HG03457 (cell line): Measurements from ENCODE around the gene CPEB1.

ENCODE experiments used
- ATAC-seq: cut with Tn5 transposase; IDR thresholded peaks from one replicate; pipeline ENCODE4 v1.9.1; 2021; ENCODE audit warnings: moderate number of reproducible peaks; ENCODE audit not compliant: unreplicated experiment

The CPEB1 gene

DNA sequence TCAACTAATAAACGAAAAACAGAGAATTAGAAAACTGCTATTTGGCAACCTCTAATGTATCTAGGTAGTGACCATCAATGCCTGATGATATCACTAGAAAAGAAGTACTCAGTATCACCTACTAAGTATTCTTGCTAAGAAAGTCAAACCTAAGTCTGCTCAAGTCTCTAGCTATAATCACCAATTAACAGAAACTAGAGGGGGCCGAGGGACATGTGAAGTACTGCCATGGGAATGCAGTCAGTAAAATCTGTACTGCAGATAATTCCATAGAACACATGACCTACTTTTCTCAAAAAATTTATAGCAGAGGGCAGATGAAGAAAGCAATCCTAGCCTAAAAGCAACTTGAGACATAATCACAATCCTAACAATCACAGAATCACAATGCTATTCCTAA, 51.4 kb downstream of the CPEB1 start:
- ATAC-seq = no peak

DNA sequence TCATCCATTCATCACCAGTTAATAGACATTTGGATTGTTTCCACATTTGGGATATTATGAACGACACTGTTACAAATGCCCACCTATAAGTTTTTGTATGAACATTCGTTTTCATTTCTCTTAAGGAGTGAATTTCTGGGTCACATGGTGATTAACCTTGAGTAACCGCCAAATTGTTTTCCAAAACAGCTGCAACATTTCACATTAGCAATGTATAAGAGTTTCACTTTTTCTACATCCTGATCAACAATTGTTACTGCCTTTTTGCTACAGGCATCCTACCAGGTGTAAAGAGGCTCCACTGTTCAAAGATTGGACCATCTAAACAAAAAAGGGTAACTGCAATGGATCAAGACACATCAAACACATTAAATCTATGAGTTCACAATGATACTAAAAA, 52.0 kb downstream of the CPEB1 start:
- no peak for ATAC-seq

DNA sequence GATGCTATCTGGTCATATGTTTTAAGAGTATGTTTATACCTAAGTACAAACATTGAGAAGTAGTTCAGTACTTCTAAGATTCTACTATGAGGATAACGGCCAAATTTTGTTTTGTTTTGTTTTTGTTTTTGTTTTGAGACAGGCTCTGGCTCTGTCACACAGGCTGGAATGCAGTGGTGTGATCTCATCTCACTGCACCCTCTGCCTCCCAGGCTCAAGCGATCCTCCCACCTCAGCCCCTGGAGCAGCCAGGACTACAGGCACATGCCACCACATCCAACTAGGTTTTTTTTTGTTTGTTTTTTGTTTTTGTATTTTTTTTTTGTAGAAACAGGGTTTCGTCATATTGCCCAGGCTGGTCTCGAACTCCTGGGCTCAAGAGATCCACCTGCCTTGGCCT, 59.4 kb downstream of the CPEB1 start:
- no peak for ATAC-seq

DNA sequence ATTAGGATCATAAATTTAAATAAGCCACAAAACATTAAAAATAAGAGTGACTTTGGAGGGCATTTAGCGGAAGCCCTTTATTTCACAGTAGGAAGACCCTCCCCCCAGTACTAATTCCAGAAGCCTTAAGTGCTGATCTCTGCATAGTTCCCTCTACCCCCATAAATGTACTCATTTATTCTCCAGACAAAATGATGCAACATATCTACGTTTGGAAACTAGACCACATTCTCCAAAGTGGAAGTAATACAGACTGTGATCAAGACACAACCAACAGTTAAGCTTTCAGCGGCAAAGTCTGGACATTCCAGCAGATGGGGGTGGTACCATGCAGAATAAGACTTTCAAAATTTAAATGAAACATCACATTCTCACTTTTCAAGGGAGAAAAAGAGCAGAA, 62.1 kb downstream of the CPEB1 start:
- ATAC-seq = no peak

DNA sequence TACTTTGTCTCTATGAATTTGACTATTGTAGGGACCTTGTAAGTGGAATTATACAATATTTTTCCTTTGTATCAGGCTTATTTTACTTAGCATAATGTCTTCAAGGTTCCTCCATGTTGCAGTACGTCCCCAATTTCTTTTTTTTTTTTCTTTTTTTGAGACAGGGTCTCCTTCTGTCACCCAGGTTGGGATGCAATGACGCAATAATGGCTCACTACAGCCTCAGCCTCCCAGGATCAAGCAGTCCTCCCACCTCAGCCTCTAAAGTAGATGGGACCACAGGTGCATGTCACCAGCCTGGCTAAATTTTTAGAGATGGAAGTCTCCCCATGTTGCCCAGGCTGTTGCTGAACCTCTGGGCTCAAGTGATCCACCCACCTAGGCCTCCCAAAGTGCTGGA, 66.5 kb downstream of the CPEB1 start:
- ATAC-seq = no peak

DNA sequence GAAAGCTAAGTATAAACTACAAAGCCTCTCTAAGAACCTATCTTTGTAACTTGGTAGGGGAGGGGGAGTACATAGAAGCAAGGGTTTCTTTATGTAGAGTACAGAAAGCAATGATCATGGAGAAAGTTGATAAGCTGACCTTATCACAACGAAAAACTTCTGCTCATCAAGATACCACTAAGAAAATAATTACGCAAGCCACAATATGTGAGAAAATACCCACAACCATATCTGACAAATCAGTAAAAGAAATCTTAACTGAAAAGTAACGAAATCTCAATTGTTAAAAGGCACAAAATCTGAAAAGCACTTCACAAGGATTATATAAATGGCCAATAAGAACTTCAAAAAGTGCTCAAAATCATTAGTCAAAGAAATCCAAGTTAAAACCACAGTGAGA, 71.8 kb downstream of the CPEB1 start:
- ATAC-seq = no peak

DNA sequence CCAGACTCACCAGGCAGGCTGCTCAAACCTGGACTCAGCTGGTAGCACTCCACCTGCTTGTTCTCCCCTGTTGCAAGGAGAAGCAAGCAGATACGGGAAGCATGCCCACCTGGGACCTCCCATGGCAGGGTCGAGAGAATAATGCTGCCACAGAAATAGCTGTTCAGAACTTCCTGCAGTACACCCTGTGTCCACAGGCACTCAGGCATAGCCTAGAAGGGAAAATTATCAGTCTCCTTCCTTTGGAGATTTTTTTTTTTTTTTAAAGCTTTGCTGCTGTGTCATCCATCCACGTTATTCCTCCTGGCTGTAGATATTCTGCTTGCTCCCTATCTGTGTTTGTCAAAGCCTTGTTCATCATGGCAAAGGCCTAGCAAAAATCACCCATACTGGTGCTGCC, 74.2 kb downstream of the CPEB1 start:
- ATAC-seq = no peak

DNA sequence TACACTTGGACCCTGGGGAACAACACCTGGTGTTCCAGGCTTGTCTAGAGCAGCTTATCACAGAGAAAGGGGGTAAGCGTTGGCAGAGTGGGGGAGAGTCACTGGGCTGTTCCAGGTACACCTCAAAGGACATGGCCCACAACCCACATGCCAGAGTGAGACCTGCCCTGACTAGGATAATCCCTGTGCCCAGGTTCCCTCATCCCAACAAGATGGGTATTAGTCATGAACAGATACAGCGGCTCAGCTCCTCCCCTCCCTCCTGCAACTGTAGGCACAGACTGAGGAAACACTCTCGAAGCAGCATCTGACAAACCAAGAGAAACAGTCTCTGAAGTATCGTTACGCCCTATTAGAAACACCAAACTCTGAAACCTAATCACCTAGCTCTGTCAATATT, 74.9 kb downstream of the CPEB1 start:
- no peak for ATAC-seq

DNA sequence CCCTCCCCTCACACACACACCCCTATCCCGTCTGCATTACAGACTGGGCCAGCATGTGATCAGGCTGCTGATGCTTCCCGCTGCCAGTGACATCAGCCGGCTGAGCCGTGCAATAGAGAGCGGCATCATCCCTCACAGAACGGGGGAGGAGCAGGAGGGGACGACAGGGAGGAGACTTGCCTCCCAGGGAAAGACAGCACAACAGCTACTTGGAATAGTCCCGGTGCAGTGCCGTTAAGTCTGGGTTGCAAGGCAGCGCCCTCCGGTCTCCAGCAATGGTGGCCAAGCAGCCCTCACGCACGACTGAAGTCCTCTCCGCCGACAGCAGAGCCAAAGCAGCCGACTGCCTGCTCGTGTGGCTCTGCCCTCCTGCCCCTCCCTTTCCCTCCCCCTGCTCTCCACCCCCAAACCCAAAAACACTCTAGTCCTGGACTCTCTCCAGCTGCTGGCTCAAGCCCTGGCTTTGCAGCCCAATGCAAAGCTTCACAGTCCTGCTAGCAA, 75.4 kb downstream of the CPEB1 start:
- no peak for ATAC-seq

DNA sequence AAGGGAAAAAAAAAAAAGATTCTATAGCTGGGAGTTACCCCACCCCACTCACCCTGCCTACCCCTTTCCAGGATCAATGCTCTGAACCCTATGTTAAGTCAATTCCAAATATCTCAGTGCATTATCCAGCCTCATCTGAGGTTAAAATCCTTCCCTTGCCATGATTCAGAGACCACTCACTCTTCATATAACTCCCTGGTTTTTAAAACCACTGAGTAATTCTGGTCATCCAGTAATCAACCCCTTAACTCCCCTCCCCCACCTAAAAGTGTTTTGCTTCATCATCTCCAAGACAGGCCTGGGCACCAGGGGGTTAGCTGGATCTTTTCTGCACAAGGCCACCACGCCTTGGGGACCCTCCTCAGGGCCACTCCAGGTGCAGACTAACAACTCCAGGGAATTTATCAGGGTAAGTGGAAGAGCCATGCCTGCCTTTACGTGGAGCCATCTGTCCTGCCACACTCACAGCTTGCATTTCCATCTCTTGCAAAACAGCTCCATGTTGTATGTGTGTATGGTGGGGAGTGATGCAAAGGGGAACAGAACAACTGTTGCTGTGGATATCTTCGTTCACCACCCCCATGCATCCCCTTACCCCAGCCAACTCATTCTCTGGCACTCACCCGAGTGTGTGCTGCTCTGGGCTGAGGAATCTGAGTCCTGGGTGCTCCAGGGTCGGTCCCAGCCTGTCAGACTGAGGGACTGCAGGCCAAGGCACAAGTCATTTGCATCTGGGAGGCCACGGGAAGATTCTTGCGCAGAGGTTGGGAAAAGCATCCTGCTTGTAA, 76.2 kb downstream of the CPEB1 start:
- no peak for ATAC-seq

DNA sequence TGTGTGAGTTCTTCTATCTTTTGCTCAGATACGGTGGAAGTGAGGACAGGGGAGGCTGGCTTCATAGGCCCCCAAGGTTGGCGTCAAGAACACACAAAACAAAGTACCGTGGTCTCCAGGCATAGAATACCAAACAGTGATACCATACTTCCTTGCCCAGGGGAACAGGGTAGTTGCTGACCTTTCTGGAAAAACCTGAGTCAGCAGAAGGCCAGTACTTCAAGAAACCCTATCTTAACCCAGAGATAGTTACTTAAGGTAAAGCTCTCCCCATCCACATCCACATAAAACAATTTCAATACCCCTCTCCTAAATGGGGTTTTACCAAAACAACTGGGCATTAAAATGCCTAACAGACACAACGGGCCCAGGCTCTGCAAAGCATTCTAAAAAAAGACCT, 77.3 kb downstream of the CPEB1 start:
- no peak for ATAC-seq

DNA sequence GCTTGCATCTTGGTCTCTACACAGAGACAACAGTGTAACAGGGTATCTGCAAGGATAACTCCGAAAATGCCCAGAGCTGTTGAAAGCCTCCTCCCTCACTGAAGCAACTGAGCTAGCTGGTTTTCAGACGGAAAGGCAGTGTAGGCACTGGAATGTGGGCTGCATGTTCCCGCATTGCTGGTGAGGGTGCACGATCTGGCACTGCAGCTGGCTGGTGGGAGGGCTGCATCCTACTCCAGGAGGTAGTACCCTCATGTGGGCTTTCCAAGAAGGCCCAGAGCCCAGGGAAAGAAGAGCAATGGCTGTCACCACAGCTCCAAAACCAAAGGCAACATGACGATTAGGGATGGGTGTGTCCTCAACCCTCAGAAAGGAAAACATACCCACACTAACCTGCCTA, 78.2 kb downstream of the CPEB1 start:
- ATAC-seq = no peak

DNA sequence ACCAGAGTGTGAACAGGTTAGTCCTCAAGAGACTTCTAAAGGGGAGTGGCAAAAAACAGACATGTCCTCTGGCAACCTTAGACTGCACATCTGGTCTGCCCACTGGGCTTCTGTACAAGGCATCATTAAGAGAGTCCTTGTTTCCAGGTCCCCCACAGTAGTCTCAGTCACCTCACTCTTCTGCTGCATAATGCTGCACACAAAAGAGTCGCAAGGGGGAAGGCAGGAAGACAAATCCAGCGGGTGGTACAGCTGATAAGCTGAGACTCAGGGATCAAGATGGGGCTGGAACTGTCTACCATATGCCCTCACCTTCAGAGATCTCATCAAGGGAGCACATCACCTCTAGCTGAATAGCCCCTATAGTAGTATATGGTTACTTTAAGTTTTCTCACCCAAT, 79.5 kb downstream of the CPEB1 start:
- no peak for ATAC-seq

DNA sequence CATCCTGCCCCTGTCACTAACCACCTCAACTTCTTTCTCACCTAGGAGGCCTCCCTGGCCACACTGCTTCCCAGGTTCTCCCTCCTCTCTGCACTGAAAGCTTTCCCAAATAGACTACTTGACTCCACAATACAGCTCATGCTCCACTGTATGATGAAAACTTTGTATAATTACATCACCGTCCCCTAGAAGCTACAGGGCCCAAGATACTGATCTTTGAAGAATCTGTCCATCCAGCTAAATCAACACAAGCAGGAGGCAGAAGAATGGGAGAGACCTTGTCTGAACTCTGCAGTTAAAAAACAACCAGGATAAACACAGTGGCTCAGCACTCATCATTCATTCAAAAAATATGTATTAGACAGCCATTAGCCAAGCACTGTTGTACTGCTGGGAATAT, 80.5 kb downstream of the CPEB1 start:
- no peak for ATAC-seq

DNA sequence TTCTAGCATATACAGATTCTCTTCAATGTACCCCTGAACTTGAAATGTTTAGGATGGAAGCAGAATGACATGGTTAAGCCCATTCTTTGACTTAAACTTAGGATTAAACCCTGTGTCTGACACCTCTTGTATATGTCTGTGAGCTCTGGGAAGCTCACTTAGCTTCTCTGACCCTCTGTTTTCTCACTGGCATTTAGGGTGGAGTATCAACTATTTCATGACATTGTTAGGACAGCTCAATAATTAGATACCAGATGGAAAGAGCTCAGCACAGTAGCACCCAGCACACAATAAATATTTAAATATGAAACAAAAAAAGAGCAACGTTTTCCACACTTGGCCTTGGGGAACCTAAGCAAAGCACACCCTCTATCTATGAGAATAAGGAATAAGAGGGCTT, 88.7 kb downstream of the CPEB1 start:
- no peak for ATAC-seq

DNA sequence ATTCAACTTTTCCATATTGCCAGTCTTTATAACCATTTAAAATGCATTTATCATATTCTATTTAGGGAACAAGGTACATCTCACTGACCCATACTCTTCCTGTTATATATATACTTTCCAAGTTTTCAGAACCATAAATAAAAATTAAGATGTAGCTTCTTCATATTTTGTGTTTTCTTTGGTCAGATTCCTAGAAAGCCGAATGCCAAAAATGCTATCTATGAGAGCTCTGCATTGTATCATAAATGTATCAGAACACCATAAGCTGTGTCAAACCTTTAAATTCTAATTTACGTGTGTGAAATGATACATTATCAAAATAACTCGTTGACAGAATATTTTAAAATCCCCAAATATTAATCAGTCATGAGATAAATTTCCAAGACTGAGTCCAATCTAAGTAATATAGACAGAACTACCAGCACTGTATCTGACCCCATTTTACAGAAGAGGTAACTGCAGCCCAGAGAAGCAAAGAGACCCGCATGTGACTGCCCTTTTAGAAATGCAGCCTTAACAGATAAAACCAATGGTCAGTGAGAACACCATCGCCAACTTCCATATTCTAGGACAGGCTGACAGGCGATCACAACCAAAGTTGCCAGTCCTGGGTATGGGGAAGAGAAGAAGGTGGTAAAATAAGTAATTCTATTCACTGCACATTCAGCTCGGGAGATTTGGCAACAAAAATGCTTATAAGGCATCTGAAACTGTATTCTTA, 90.7 kb downstream of the CPEB1 start:
- ATAC-seq = no peak

DNA sequence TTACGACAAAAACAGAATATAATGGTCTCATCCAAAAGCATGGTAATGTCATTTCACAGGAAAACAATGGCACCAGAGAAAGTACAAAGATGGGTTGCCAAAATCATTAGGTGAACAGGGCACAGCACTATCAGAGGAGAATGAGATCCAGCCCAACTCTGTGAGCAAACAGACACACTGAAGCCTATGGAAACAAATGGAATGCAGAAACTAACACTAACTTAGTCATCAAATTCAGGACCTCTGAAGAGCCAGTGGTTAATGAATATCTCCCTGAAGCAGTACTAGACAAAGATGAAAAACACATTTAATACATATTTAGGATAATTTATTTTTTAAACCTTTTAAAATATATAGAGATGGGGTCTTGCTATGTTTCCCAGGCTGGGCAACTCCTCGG, 92.3 kb downstream of the CPEB1 start:
- no peak for ATAC-seq

DNA sequence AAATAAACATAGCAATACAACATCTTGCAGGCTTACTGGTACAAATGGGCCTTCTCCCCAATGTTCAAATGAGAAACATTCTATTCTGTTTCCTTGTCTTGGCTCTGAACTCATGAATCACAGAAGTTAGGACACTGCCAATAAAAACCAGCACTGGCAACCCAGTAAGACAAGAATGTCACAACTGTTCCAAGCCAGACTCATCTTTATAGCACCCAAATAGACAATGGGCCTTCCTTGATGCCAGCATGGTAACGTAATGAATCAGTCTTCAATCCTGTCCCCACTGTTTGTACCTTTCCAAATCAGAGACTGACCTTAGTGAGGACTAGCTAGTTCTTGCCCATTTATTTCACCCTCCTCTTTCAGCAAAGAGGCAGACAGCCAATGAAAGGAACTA, 92.8 kb downstream of the CPEB1 start:
- no peak for ATAC-seq

DNA sequence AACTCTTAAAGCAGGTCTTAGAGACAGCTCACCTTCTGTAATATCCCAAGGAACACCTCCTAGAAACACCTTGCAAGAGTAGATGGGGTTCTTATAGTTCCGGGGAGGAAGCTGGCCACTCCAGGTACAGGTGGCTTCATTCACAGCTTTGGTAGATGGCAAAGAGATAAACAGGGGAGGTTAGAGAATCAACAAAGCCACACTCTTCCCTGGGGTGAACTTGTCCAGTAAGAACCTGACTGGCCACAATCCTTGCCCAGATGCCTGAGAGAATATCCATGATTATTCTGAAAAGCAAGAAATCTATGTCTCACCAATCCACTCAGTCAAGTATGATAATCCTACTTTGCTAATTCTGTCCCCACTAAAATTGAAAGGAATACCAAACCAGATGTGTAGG, 93.3 kb downstream of the CPEB1 start:
- ATAC-seq = no peak

DNA sequence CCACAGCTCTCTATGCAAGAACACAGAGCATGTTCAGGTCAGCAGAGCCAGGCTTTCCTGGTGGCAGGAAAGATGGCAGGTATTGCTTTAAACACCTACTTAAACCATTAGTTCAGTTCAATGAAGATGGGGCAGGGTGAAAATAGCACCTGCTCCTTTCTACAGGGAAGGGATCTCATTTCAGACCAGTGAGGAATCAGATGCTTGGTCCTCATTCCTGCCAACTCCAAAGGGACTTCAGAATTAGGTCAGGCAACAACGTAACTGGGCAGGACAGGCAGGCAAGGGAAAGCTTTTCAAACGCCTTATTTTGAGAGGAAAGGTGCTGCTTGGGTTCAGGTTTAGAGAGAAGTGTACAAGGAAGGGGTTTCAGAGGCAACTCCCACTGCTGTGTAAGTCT, 94.3 kb downstream of the CPEB1 start:
- no peak for ATAC-seq

DNA sequence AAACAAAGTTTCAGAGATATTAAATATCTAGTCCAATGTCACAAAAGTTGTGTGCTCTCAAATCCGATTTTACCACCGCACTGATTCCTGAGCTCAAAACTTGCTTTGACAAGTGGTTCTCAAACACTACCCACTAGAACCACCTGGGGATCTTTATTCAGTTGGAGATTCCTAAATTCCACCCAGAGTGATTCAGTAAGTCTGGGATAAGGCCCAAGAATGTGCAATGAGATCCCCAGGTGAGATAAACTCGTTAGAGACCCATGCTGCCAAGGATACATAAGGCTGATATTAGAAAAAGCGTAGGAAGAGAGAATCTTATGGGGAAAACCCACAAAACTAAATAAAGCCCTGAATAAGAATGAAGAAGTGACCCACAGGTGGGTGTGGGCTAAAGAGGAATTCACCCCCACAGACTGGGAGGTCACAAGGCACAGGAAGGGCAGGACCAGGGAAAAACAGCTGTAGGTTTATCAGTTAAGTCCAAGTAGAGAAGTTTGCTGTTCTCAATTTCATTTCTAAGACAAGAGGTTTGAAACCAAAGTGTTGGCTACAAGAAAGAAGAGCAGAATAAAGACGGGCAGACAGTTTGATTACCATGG, 95.4 kb downstream of the CPEB1 start:
- no peak for ATAC-seq

DNA sequence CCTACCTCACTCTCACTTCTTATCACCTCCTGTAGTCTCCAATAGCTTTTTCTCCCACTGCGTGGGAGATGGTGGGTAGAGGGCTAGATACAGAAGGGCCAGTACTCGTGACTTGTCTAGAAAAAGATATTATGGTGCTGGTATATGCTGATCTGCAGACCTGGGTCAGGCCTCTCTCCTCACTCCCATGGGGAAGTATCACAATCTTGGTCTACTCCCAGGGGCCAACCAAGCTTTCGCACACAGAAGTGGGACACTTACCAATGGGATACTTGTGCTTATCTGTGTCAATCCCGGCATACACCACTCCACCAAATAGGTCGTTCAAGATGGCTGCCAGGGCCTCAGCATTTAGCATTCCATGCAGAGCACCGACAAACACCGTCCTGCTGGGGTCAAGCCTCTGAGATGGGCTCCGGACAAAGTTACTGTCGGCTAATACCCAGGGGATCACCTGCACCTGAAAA, 97.9 kb downstream of the CPEB1 start:
- ATAC-seq = no peak
